ENCODE data around the gene TNP2. TPM values are rescaled to one million over a fixed set of nuclear protein-coding genes. Genes with fewer than 3 reads are reported as not detected.

Gene TNP2
- total RNA-seq, 2 donors from 2014 or later, result not detected

DNA sequence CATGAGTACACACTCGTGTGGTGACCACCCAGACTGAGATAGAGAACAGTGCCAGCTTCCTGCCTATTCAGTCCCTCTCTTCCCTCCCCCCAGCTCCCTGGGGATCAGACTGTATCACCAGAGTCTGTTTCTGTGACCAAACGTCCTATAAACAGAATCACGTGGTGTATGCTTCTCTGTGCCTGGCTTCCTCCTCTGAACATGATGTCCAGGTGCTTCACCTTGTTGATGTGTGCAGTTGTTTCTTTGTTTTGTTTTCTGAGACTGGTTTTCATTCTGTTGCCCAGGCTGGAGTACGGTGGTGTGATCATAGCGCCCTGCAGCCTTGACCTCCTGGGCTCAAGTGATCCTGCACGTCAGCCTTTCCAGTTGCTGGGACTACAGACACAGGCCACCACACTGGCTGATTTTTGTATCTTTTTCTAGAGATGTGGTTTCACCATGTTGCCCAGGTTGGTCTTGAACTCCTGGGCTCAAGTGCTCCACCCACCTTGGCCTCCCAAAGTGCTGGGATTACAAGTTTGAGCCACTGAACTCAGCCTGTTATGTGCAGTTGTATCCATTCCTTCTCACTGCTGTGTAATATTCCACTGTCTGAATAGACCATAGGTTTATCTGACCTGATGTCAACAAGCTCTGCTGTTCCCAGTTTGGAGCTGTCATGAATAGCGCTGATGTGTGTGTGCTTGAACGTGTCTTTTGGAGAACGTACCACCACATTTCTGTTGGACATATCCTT is 40.9 kb upstream of the TNP2 start:
- ATAC-seq (ENCODE audit: insufficient number of reproducible peaks, low FRiP score, low read depth), result no peak
- H3K27me3 ChIP-seq (replicated peaks; ENCODE audit: insufficient read depth), result no peaks in the 10 kb centered on the region

DNA sequence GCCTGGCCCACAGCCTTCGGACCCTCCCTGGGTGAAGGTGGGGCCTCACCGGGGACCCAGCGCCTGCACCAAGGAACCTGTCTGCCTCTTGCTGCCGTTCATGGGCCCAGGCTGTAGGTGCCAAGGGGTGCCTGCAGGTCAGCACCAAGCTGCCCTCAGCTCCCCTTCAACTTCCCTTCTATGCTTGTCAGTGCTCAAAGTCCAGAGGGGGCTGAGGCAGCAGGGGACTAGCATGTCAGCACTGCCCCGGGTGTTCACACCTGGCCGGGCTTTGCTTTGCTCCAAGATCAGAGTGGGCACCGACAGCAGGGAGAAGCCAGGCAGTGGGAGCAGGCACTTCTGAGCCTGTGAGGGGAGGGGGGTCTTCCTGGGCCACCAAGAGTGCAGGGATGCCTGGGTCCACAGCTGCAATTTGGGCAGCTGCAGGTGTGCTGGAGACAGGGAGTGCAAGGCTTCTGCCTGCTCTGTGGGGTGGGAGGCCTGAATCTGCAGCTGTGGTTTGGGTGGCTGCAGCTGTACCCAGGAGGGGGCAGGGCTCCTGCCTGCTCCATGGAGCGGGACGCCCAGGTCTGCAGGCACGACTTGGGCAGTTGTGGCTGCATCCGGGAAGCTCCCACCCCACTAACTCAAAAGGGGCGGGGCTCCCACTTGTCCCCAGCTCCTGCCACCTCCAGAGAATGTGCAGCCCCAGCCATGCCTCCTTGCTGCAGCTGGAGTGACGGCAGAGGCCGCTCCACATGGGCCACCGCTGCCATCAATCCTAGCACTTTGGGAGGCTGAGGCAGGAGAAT is 39.6 kb upstream of the TNP2 start:
- no peak overlapping the region for H3K4me3 ChIP-seq
- no peaks in the 10 kb centered on the region for H3K27me3 ChIP-seq (replicated peaks; ENCODE audit: insufficient read depth)
- DNase-seq (ENCODE audit: low spot score) (no peak), ATAC-seq (ENCODE audit: insufficient number of reproducible peaks, low FRiP score, low read depth) (no peak)
- no peak overlapping the region for H3K27ac ChIP-seq
- no peaks in the 10 kb centered on the region for H3K36me3 ChIP-seq
- TF ChIP-seq, protein P1, sequence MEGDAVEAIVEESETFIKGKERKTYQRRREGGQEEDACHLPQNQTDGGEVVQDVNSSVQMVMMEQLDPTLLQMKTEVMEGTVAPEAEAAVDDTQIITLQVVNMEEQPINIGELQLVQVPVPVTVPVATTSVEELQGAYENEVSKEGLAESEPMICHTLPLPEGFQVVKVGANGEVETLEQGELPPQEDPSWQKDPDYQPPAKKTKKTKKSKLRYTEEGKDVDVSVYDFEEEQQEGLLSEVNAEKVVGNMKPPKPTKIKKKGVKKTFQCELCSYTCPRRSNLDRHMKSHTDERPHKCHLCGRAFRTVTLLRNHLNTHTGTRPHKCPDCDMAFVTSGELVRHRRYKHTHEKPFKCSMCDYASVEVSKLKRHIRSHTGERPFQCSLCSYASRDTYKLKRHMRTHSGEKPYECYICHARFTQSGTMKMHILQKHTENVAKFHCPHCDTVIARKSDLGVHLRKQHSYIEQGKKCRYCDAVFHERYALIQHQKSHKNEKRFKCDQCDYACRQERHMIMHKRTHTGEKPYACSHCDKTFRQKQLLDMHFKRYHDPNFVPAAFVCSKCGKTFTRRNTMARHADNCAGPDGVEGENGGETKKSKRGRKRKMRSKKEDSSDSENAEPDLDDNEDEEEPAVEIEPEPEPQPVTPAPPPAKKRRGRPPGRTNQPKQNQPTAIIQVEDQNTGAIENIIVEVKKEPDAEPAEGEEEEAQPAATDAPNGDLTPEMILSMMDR (IDR thresholded peaks at IDR 0.05), result no peak
- H3K9me3 ChIP-seq, result no peaks in the 10 kb centered on the region
- peaks cover 0 to 13% of the 10 kb centered on the region in 2 donors for H3K4me1 ChIP-seq (ENCODE audit: control insufficient read depth in 1 of 2, low read depth in 2 of 2)

More for the DNA sequence above, 40.9 kb upstream of the TNP2 start:
- DNase-seq (ENCODE audit: low spot score), result no peak
- no peak overlapping the region for H3K27ac ChIP-seq
- H3K9me3 ChIP-seq, result no peaks in the 10 kb centered on the region
- no peak overlapping the region for H3K4me3 ChIP-seq
- H3K36me3 ChIP-seq, result no peaks in the 10 kb centered on the region
- peaks cover 0 to 13% of the 10 kb centered on the region in 2 donors for H3K4me1 ChIP-seq (ENCODE audit: control insufficient read depth in 1 of 2, low read depth in 2 of 2)
- TF ChIP-seq, protein P1 (IDR thresholded peaks at IDR 0.05), result no peak

DNA sequence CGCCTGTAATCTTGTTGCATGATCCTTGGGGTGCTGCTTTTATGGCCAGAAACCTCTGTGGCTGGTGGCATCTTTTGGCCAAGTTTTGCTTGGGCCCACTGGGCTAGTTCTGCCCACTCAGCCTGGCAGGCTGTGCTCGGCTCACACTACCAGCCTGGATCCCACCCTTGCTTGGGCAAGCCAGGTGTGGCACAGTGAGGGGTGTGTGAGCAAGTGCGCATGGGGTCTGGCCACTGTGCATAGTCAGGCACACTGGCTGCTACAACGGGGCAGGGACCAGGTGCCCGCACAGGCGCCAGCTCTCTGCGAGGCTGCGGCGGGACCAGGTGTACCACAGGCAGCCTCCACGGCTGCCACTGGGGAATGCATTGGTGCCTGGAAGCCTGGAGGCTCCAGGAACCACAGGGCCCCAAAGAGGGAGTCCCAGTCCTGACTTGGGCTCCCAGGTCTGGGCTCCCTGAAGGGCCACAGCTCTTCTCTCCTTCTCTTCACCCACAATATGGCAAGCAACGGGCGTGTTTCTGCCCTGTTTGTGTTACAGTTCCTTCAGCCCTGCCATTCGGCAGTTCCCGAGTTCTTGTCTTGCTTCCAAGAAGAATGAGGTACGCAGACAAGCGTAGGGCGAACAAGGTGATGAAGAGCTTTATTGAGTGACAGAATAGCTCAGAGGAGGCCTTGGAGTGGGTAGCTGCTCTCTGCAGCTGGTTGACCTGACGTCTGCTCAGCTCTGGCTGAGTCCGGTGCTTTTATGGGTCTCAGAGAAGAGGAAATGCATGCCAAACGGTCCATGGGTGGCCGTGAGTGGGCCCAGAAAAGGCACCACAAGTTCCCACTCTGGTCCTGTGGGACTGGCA is 38.7 kb upstream of the TNP2 start:
- TF ChIP-seq, protein P1 (IDR thresholded peaks at IDR 0.05), result no peak
- no peak for ATAC-seq (ENCODE audit: insufficient number of reproducible peaks, low FRiP score, low read depth)
- H3K36me3 ChIP-seq, result no peaks in the 10 kb centered on the region

DNA sequence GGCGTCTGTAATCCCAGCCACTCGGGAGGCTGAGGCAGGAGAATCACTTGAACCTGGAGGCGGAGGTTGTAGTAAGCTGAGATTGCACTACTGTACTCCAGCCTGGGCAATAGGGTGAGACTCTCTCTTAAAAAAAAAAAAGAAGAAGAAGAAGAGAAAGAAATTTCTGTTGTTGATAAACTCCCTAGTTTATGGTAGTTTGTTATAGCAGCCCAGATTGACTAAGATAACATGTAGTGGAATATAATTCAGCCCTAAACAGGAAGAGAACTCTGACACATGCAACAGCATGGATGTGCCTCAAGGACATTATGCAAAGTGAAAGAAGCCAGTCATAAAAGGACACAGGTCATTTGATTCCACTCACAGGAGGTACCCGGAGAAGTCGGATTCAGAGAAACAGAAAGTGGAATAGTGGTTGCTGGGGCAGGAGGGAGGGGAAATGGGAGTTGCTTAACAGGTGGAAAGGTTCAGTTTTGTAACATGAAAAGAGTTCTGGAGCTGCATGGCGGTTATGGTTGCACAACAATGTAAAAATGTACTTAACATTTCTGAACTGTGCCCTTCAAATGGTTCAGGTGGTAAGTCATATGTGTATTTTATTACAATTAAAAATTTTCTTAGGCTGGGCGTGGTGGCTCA is 38.0 kb upstream of the TNP2 start:
- ATAC-seq (ENCODE audit: insufficient number of reproducible peaks, low FRiP score, low read depth) (no peak), DNase-seq (ENCODE audit: low spot score) (no peak)
- no peaks in the 10 kb centered on the region for H3K36me3 ChIP-seq

More for the DNA sequence above, 38.7 kb upstream of the TNP2 start:
- Histone ChIP-seq H3K4me1 (ENCODE audit: control insufficient read depth in 1 of 2, low read depth in 2 of 2) (peaks cover 0 to 11% of the 10 kb centered on the region in 2 donors), H3K27me3 (replicated peaks; ENCODE audit: insufficient read depth) (no peaks in the 10 kb centered on the region), H3K9me3 (no peaks in the 10 kb centered on the region), H3K27ac (no peak overlapping the region), H3K4me3 (no peak overlapping the region)
- no peak for DNase-seq (ENCODE audit: low spot score)

More for the DNA sequence above, 38.0 kb upstream of the TNP2 start:
- TF ChIP-seq, protein P1 (IDR thresholded peaks at IDR 0.05), result no peak
- Histone ChIP-seq H3K9me3 (no peaks in the 10 kb centered on the region), H3K27me3 (replicated peaks; ENCODE audit: insufficient read depth) (no peaks in the 10 kb centered on the region), H3K27ac (no peak overlapping the region), H3K4me3 (no peak overlapping the region), H3K4me1 (ENCODE audit: control insufficient read depth in 1 of 2, low read depth in 2 of 2) (peaks cover 0 to 4% of the 10 kb centered on the region in 2 donors)

All from thoracic aorta (tissue), 2 donors.